Measurements from ENCODE around the gene SPINT4. TPM values are rescaled to one million over a fixed set of nuclear protein-coding genes. Genes with fewer than 3 reads are reported as not detected.
"Not testable (repeated sequence)": the region's sequence is repeated elsewhere in the genome, so short reads cannot be mapped to it uniquely, and the experiment has no call there.

Gene SPINT4
- total and polyA plus RNA-seq, 2 donors (not counting 1 experiment from before 2014, with no cell fraction given) = not detected

DNA sequence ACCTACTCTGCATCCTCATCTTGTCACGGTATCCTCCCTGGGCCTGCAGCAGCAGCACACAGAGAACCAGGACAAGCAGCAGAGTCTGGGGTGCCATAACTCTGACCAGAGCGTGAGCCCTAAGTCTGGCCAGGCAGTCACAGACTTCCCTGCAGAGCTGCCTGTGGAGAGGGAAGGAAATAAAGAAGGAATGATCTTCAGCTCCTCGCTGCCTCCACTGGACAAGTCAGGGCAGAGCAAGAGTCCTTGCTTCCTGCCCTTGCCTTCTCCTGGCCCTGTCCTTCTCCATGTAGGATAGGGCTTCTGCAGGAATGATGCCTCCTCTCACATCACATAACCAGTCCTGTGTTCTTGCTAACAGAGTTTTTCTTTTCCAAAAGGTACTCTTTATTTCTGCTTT is 36.3 kb upstream of the SPINT4 start:
- H4K20me1 ChIP-seq (ENCODE audit: control insufficient read depth, extremely low read depth, insufficient read depth, low read length) = no peaks in the 10 kb centered on the region
- TF ChIP-seq EZH2 (IDR thresholded peaks at IDR 0.05; ENCODE audit: low read length, missing control alignments) = no peak
- TF ChIP-seq, protein P1, sequence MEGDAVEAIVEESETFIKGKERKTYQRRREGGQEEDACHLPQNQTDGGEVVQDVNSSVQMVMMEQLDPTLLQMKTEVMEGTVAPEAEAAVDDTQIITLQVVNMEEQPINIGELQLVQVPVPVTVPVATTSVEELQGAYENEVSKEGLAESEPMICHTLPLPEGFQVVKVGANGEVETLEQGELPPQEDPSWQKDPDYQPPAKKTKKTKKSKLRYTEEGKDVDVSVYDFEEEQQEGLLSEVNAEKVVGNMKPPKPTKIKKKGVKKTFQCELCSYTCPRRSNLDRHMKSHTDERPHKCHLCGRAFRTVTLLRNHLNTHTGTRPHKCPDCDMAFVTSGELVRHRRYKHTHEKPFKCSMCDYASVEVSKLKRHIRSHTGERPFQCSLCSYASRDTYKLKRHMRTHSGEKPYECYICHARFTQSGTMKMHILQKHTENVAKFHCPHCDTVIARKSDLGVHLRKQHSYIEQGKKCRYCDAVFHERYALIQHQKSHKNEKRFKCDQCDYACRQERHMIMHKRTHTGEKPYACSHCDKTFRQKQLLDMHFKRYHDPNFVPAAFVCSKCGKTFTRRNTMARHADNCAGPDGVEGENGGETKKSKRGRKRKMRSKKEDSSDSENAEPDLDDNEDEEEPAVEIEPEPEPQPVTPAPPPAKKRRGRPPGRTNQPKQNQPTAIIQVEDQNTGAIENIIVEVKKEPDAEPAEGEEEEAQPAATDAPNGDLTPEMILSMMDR (conservative IDR thresholded peaks at IDR 0.05 in 1 of 2, IDR thresholded peaks at IDR 0.05 in 1 of 2; ENCODE audit: low read depth in 1 of 2, low read length in 2 of 2) = peak in 1 of 2 donors; percentile 4
- H2AFZ ChIP-seq (ENCODE audit: low read length) = no peak overlapping the region
- DNase-seq (ENCODE audit: low read depth in 2 of 2) = no peak
- no peak overlapping the region for H3K9ac ChIP-seq (ENCODE audit: insufficient read depth, low read length)
- H3K27ac ChIP-seq (ENCODE audit: insufficient read depth, low read length) = no peak overlapping the region
- H3K4me3 ChIP-seq (replicated peaks in 1 of 4; ENCODE audit: control extremely low read depth in 1 of 4, insufficient read depth in 1 of 4, low read depth in 3 of 4, low read length in 4 of 4) = no peak overlapping the region
- no peaks in the 10 kb centered on the region for H3K4me1 ChIP-seq (ENCODE audit: control insufficient read depth, extremely low read depth, insufficient read depth, low read length)
- H3K4me2 ChIP-seq (ENCODE audit: extremely low read depth, insufficient read depth, low read length) = no peak overlapping the region
- no peaks in the 10 kb centered on the region for H3K36me3 ChIP-seq (ENCODE audit: control insufficient read depth, insufficient read depth, low read length)
- H3K27me3 ChIP-seq (ENCODE audit: control insufficient read depth, insufficient read depth, low read length) = no peaks in the 10 kb centered on the region
- no peaks in the 10 kb centered on the region for H3K9me3 ChIP-seq (ENCODE audit: control insufficient read depth, insufficient read depth, low read depth, low read length)
- no peaks in the 10 kb centered on the region for H3K79me2 ChIP-seq (ENCODE audit: control insufficient read depth, insufficient read depth, low read length)

DNA sequence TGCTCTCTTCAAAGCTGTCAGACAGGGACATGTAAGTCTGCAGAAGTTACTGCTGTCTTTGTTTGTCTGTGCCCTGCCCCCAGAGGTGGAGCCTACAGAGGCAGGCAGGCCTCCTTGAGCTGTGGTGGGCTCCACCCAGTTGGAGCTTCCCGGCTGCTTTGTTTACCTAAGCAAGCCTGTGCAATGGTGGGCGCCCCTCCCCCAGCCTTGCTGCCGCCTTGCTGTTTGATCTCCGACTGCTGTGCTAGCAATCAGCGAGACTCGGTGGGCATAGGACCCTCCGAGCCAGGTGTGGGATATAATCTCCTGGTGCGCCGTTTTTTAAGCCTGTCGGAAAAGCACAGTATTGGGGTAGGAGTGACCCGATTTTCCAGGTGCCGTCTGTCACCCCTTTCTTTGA is 28.8 kb upstream of the SPINT4 start:
- not testable (repeated sequence) for H3K36me3 ChIP-seq (ENCODE audit: control insufficient read depth, insufficient read depth, low read length); H2AFZ ChIP-seq (ENCODE audit: low read length); H4K20me1 ChIP-seq (ENCODE audit: control insufficient read depth, extremely low read depth, insufficient read depth, low read length); H3K27ac ChIP-seq (ENCODE audit: insufficient read depth, low read length); H3K4me1 ChIP-seq (ENCODE audit: control insufficient read depth, extremely low read depth, insufficient read depth, low read length); H3K9ac ChIP-seq (ENCODE audit: insufficient read depth, low read length); H3K79me2 ChIP-seq (ENCODE audit: control insufficient read depth, insufficient read depth, low read length); H3K4me3 ChIP-seq (replicated peaks in 1 of 4; ENCODE audit: control extremely low read depth in 1 of 4, insufficient read depth in 1 of 4, low read depth in 3 of 4, low read length in 4 of 4); DNase-seq (ENCODE audit: low read depth in 2 of 2); H3K27me3 ChIP-seq (ENCODE audit: control insufficient read depth, insufficient read depth, low read length); H3K9me3 ChIP-seq (ENCODE audit: control insufficient read depth, insufficient read depth, low read depth, low read length); H3K4me2 ChIP-seq (ENCODE audit: extremely low read depth, insufficient read depth, low read length)

DNA sequence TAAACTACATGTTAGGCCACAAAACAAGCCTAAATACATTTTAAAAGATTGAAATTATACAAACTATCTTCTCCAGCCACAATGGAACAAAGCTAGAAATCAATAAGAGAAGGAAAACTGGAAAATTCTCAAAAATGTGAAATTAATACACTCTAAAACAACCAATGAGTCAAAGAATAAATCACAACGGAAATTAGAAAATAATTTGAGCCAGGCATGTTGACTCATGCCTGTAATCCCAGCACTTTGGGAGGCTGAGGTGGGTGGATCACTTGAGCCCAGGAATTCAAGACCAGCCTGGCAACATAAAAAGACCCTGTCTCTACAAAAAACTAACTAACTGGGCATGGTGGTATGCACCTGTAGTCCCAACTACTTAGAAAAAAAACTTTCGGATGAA is 26.7 kb upstream of the SPINT4 start:
- H3K4me2 ChIP-seq (ENCODE audit: extremely low read depth, insufficient read depth, low read length) = no peak overlapping the region
- no peaks in the 10 kb centered on the region for H3K27me3 ChIP-seq (ENCODE audit: control insufficient read depth, insufficient read depth, low read length)
- no peak overlapping the region for H3K27ac ChIP-seq (ENCODE audit: insufficient read depth, low read length)
- H2AFZ ChIP-seq (ENCODE audit: low read length) = no peak overlapping the region
- DNase-seq (ENCODE audit: low read depth in 2 of 2) = no peak
- H3K4me1 ChIP-seq (ENCODE audit: control insufficient read depth, extremely low read depth, insufficient read depth, low read length) = no peaks in the 10 kb centered on the region
- no peaks in the 10 kb centered on the region for H3K9me3 ChIP-seq (ENCODE audit: control insufficient read depth, insufficient read depth, low read depth, low read length)
- no peaks in the 10 kb centered on the region for H3K79me2 ChIP-seq (ENCODE audit: control insufficient read depth, insufficient read depth, low read length)
- no peaks in the 10 kb centered on the region for H3K36me3 ChIP-seq (ENCODE audit: control insufficient read depth, insufficient read depth, low read length)
- H3K4me3 ChIP-seq (replicated peaks in 1 of 4; ENCODE audit: control extremely low read depth in 1 of 4, insufficient read depth in 1 of 4, low read depth in 3 of 4, low read length in 4 of 4) = no peak overlapping the region
- TF ChIP-seq, protein P1 (conservative IDR thresholded peaks at IDR 0.05 in 1 of 2, IDR thresholded peaks at IDR 0.05 in 1 of 2; ENCODE audit: low read depth in 1 of 2, low read length in 2 of 2) = no peak
- TF ChIP-seq EZH2 (IDR thresholded peaks at IDR 0.05; ENCODE audit: low read length, missing control alignments) = no peak
- no peaks in the 10 kb centered on the region for H4K20me1 ChIP-seq (ENCODE audit: control insufficient read depth, extremely low read depth, insufficient read depth, low read length)
- H3K9ac ChIP-seq (ENCODE audit: insufficient read depth, low read length) = no peak overlapping the region

All from fibroblast of lung (primary cell).